GM18868 (cell line): ENCODE measurements around the gene KITLG.
"Not testable (repeated sequence)": the region's sequence is repeated elsewhere in the genome, so short reads cannot be mapped to it uniquely, and the experiment has no call there.

Source experiments
- ATAC-seq: cut with Tn5 transposase; IDR thresholded peaks from one replicate; pipeline ENCODE4 v1.9.1; 2021; ENCODE audit warnings: mild to moderate bottlenecking, moderate library complexity; ENCODE audit not compliant: unreplicated experiment

The KITLG gene

GRCh38 chr12:88496429-88496828, 83.8 kb downstream of the KITLG start:
- no peak for ATAC-seq

DNA sequence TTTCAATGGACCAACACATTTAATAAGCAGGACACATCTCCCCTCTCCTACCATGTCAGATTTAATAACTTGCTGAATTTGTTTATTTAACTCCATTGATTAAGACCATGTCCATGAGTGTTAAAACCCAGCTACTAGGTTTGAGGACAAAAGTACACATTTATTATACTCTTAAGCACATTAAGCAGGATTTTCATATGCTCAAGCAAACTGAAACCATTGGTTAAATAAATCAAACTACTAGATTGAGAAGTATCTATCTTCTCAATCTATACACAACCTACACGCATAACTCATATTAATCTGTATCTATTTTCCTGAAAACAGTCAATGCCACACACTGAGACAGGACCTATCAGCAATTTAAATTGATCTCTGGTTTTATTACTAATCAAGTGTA, 85.2 kb downstream of the KITLG start:
- ATAC-seq: no peak

- no peak for ATAC-seq
Observed at GRCh38 chr12:88494520-88494919, 85.8 kb downstream of the KITLG start.

DNA sequence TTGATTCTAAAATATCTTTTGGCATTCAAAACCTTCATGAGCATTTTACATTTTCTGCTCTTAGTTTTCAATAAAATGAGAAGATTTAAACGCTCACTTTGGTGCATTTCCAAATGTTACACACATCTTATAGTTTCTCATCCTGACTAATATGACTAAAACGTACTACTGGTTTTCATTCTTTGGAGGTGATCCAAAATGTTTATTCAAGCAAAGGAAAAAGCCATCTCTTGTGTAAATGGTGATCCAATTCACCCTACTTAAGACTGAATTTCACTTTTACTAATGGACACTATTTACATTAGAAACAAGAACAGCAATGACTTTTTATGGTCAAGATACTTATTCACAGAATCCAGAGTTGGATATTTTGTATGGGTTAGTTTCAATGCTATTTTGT, 86.6 kb downstream of the KITLG start:
- no peak for ATAC-seq

DNA sequence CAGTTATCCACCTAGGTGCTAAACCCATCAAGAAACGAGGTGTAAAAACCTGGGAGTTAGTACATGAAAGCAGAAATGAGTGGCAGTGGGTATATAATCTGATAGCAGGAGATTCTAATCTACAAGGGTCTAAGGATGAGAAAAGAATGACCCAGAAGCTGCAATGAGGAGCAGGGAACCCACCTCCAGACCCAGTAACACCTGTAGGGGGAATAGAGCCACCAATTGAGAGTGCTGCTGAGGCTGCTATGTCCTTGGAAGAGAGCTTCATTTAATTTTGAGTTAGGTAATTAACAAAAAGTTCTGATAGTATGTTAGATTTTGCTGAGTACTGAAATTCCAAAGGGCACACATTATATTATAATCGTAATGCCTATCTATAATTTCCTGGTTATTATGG, 89.8 kb downstream of the KITLG start:
- ATAC-seq: no peak

DNA sequence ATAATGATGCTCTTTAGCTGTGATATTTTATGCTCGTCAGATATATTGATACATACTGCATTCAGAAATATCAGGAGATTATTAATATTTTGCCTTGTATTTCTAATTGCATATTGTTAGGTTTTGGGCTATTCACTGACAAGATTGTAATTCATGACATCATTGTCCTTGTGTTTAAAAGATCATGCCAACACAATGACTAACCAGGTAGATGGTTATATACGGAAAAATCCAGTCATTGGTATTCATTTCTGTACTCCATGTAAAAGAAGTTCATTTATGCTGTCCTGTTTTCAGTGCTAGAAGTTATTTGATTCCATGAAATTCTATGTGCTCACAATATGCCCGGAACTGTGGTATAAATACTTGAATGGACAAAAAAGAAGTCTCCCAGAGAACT, 107.5 kb downstream of the KITLG start:
- no peak for ATAC-seq

DNA sequence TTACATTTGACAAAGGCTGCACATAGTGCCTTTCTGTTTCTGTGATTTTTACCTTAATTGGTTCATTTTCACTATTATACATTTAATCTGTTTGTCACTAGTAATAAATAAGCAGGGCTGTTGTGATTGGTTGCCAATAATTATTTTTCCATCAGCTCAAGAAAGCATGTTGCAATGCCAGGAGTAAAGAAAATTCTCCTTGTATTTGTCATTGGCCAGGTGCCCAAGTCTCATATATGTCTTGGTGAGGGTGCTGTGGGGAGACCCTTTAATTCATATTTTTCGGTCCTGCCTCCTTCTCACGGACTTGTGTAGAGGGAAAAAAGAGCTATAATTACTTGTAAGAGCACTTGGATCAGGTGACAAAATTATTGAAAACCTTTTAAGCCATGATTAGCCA, 108.0 kb downstream of the KITLG start:
- no peak for ATAC-seq

- no peak for ATAC-seq
Observed at GRCh38 chr12:88471331-88472045, 108.8 kb downstream of the KITLG start.

DNA sequence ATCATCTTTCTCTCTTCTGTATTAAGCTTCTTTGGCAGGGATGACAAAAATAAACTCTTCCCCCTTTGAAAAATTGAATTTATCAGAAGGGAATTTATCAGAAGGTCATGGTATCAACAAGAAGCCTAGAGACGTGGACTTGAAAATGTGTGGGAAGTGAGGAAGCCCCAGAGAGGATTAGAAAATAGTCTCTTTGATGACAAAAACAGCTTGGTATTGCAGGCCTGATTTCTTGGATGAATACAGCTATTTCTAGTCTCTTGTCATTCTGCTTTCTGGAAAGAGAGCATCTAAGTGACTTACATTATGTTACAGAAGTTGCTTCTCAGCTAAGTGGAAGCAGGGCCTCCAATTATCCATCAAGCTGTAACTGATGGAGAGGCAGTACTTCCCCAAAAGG, 111.1 kb downstream of the KITLG start:
- ATAC-seq: no peak

- ATAC-seq: no peak
Observed at GRCh38 chr12:88468581-88468980, 111.7 kb downstream of the KITLG start.

- ATAC-seq: not testable (repeated sequence)
Observed at GRCh38 chr12:88466708-88467107, 113.6 kb downstream of the KITLG start.

- no peak for ATAC-seq
Observed at GRCh38 chr12:88458327-88458726, 121.9 kb downstream of the KITLG start.

GRCh38 chr12:88453323-88453722, 126.9 kb downstream of the KITLG start:
- ATAC-seq: no peak

DNA sequence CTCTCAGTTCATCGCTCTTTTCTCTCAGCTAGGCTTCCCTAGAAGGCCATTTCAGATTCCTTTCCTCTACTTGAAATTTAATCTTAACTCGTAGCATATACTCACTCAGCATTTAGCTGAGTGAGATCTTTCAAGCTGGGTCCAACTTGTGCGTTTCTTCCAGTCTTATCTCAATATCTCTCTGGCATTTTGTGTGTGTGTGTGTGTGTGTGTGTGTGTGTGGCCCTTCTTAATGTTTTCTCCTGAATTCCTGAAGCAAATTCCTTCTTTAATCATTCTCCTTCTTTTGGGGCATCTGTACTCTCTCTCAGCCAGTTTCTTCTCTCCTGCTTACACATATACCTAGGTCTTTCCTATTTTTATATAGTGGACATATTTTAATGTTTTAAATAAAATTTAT, 129.1 kb downstream of the KITLG start:
- no peak for ATAC-seq

- no peak for ATAC-seq
Observed at GRCh38 chr12:88450136-88450535, 130.1 kb downstream of the KITLG start.

DNA sequence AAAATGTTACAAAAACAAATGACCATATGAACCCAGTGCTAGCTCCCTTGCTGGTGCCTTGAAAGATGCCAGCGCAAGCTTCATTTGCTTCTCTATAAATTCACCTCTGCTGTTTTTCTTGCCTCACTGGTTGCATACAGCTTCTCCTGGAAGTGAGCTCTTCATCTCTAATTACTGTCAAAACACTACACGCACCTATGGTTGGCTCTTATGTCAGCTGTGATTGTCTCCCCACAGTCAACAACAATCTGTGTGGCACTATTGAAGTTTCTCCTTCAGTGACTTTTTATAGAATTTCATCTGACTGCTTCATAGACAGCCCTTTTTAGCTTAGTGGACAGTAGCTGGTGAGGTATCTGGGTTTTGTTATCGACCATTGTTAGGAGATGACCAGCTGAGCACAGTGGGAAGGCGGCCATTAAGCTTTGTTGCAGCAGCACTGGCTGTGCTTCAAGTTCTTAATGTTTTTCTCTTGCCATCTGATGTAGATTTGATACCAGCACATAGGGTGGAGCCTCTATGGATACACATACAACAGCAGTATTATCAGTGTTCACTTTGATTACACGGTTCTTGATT, 131.8 kb downstream of the KITLG start:
- no peak for ATAC-seq

DNA sequence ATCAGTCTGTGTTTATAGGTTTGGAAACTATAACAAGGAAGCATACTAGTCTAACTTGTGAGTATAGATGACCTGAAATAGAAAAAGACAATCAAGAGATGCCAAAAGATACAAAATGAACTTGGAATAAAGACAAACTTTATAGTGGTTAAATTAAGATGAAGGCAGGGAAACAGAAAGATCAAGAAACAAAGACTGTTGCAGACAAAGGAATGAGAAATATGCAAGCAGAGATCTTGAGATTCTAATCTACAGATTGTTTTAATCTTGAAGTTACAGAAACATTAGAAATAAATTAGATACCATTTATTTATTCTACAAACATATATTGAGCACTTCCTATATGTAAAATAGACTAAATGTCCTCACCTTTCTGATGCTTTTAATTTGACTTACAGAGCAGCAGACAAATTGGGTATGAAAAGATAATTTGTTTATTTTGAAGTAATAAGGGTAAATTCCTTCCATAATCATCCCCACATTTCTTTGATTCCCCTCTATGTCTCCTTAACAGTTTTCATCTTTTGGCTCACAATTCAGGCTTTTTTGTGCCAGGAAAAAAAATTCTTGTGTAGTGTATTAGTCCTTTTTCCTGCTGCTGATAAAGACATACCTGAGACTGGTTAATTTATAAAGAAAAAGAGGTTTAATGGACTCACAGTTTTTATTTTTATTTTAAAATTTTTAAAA, 134.4 kb downstream of the KITLG start:
- ATAC-seq: no peak

DNA sequence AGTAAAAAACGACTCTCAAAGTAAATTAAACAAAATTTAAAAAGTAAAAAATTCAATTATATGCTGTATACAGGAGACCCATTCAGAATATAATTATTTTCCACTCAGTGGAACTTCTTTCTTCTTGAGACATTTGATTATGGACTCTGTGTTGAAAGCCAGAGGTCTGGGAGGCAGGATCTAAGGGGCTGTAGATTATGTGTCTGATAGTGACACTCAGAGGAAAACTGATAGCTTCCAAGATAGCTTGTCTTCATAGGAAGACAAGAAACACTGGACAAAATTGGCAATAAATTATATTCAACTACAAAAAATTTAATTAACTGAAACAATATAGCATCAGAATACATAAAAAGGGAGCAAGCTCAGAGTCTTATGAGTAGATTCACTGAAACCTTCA, 135.8 kb downstream of the KITLG start:
- no peak for ATAC-seq
